Measurements from ENCODE around the gene TRIM9. TPM values are rescaled to one million over a fixed set of nuclear protein-coding genes. Genes with fewer than 3 reads are reported as not detected.
"Not testable (repeated sequence)": the region's sequence is repeated elsewhere in the genome, so short reads cannot be mapped to it uniquely, and the experiment has no call there.

TRIM9 gene
- total RNA-seq, 2 donors from 2014 or later = 0.78 to 9.2 TPM

DNA sequence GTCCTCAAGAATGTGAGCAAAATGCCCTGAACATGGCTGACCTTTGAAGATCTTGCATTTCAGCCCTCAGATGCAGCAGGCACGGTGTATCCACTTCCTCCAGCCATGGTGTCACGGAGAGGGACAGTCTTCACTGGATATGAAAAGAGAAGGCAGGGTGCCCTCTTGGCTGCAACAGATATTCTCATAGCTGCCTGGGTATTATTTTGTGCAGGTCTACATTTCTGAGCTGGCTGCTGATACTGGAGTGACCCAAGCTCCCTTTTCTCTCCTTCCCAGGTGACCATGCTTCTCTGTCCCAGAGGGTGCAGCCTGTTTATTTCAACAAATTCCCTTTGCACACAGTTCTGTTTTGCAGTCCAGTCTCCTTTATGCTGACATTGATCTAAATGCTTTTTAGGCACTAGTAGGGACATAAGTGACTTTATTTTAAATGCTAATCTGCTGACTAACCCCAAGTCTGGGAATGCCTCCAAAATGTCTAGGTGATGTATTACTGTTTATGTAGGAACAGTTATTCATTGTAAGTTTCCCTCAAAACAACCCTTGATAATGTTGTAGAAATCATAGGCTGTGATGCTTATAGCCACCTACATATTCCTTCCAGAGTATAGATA lies 133.2 kb downstream of the TRIM9 start:
- Histone ChIP-seq H3K27ac (peak overlapping the region in 3 of 4 donors; percentile 42 to 66 (median 49)), H3K4me3 (no peak overlapping the region), H3K4me1 (peaks cover 29% of the 10 kb centered on the region), H3K36me3 (replicated peaks in 1 of 2; ENCODE audit: insufficient read depth in 1 of 2, low read depth in 2 of 2) (no peaks in the 10 kb centered on the region), H3K27me3 (no peaks in the 10 kb centered on the region), H3K9me3 (no peaks in the 10 kb centered on the region)
- TF ChIP-seq, protein P1, sequence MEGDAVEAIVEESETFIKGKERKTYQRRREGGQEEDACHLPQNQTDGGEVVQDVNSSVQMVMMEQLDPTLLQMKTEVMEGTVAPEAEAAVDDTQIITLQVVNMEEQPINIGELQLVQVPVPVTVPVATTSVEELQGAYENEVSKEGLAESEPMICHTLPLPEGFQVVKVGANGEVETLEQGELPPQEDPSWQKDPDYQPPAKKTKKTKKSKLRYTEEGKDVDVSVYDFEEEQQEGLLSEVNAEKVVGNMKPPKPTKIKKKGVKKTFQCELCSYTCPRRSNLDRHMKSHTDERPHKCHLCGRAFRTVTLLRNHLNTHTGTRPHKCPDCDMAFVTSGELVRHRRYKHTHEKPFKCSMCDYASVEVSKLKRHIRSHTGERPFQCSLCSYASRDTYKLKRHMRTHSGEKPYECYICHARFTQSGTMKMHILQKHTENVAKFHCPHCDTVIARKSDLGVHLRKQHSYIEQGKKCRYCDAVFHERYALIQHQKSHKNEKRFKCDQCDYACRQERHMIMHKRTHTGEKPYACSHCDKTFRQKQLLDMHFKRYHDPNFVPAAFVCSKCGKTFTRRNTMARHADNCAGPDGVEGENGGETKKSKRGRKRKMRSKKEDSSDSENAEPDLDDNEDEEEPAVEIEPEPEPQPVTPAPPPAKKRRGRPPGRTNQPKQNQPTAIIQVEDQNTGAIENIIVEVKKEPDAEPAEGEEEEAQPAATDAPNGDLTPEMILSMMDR (IDR thresholded peaks at IDR 0.05) = no peak
- TF ChIP-seq POLR2A (IDR thresholded peaks at IDR 0.05) = no peak
- ATAC-seq (peak; percentile 72), DNase-seq (peak in 2 of 4 donors; percentile 31 to 42)
- intact Hi-C loops (cut with DNase I) = no loop called here
- 36 to 43% methylated on average over 2 of the region's 2 CpGs for WGBS, 2 donors

DNA sequence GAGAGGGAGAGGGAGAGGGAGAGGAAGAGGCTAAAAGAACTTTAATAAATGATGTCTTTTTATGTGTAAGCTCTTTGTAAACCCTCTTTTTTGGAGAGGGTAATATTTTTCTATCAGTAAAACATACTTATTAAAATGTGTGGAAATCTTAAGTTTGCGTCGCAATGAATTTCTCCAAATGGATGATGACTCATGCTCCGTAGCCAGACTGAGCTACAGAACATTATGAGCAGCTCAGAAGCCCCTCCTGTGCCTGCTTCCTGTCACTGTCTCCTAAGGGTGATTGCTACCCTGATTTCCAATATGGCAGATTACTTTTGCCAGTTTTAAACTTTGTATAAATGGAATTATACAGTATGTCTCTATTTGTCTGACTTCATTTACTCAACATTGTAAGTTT lies 137.6 kb downstream of the TRIM9 start:
- Histone ChIP-seq H3K4me3 (no peak overlapping the region), H3K4me1 (peaks cover 15% of the 10 kb centered on the region), H3K36me3 (replicated peaks in 1 of 2; ENCODE audit: insufficient read depth in 1 of 2, low read depth in 2 of 2) (no peaks in the 10 kb centered on the region), H3K9me3 (no peaks in the 10 kb centered on the region), H3K27me3 (no peaks in the 10 kb centered on the region), H3K27ac (no peak overlapping the region)
- DNase-seq (peak in 1 of 4 donors; percentile 39), ATAC-seq (no peak)
- no peak for TF ChIP-seq POLR2A (IDR thresholded peaks at IDR 0.05)
- TF ChIP-seq, protein P1 (IDR thresholded peaks at IDR 0.05) = no peak
- intact Hi-C loops (cut with DNase I) = loop anchor here (10.0 kb wide), 1 partner anchor 268 kb away; no protein-coding TSS in a partner anchor
- WGBS, 2 donors = 68 to 83% methylated on average over 3 of the region's 3 CpGs

DNA sequence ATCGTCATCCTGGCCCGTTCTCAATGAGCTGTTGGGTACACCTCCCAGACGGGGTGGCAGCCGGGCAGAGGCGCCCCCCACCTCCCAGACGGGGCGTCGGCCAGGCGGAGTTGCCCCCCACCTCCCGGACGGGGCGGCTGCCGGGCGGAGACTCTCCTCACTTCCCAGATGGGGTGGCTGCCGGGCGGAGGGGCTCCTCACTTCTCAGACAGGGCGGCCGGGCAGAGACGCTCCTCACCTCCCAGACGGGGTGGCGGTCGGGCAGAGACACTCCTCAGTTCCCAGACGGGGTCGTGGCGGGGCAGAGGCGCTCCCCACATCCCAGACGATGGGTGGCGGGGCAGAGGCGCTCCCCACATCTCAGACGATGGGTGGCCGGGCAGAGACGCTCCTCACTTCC lies 138.5 kb downstream of the TRIM9 start:
- not testable (repeated sequence) for H3K9me3 ChIP-seq; ATAC-seq; DNase-seq; H3K27me3 ChIP-seq; H3K4me1 ChIP-seq; H3K36me3 ChIP-seq (replicated peaks in 1 of 2; ENCODE audit: insufficient read depth in 1 of 2, low read depth in 2 of 2); H3K4me3 ChIP-seq; H3K27ac ChIP-seq
- 85 to 86% methylated on average over 18 to 23 of the region's 32 CpGs for WGBS, 2 donors
- intact Hi-C loops (cut with DNase I) = loop anchor here (10.0 kb wide), 1 partner anchor 268 kb away; no protein-coding TSS in a partner anchor

DNA sequence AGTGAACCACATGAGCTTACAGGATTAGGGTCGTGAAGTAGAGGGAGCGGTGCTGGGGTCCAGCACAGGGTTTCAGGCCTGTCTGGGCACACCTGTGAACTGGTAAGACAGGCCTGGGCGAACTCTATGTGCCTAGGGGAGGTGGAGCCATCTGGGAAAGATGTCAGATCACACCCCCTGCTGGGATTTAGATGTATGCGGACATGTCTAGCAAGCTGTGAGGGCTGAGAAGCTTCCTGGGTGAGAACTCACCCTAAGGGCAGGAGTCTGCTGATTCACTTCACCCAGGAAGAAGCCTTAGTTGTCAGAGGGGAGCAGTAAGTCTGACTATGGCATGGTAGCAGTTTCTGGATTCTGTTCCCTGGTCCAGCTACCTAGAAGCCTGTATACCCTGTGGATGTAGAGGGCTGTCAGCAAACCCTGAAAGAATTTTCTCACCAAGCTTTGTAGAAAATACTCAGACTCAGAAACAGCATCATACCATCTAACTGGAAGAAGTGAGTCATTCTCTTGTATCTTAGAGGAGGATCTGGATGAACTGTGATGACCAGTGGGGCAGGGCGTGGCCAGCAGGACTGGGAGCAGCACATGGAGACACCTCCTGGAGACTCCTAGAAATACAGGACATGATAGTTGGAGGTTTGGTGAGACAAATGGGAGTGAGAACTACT lies 139.4 kb downstream of the TRIM9 start:
- intact Hi-C loops (cut with DNase I) = loop anchor here (10.0 kb wide), 1 partner anchor 269 kb away; no protein-coding TSS in a partner anchor
- Histone ChIP-seq H3K9me3 (no peaks in the 10 kb centered on the region), H3K27ac (peak overlapping the region in 1 of 4 donors; percentile 39), H3K4me3 (no peak overlapping the region), H3K27me3 (no peaks in the 10 kb centered on the region), H3K36me3 (replicated peaks in 1 of 2; ENCODE audit: insufficient read depth in 1 of 2, low read depth in 2 of 2) (no peaks in the 10 kb centered on the region), H3K4me1 (no peaks in the 10 kb centered on the region)
- TF ChIP-seq, protein P1 (IDR thresholded peaks at IDR 0.05) = peak in 1 of 7 experiments; percentile 28
- TF ChIP-seq POLR2A (IDR thresholded peaks at IDR 0.05) = no peak
- peak; percentile 45 for ATAC-seq
- WGBS, 2 donors = 65 to 71% methylated on average over 4 to 5 of the region's 5 CpGs
- DNase-seq = peak in 2 of 4 donors; percentile 22 to 70

DNA sequence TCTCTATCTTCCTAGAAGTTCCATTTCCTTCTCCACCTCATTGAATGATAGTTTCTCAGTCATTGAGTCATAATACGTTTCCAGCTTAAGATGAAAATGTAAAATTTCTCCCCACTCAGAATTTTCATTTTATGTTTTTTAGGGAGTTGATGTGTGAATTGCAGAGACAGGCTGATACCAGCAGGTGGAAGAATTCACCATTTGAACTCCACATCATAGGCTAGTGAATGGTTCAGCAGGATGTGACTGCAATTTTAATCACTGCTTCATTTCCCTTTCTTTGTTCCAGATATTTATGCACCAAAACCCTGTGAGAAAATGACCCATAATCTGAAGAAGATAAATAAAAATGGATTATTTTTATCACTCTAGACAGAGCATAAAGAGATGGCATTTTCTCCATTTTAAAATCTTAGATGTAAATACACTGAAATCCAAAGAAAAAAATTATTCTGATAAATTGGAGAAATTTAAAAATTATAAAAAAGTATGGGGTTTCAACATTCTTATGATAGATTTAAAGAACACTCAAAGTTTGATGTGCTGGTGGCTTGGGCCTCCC lies 140.0 kb downstream of the TRIM9 start:
- Histone ChIP-seq H3K36me3 (replicated peaks in 1 of 2; ENCODE audit: insufficient read depth in 1 of 2, low read depth in 2 of 2) (no peaks in the 10 kb centered on the region), H3K9me3 (no peaks in the 10 kb centered on the region), H3K27ac (no peak overlapping the region), H3K27me3 (no peaks in the 10 kb centered on the region), H3K4me1 (no peaks in the 10 kb centered on the region), H3K4me3 (no peak overlapping the region)
- DNase-seq (no peak), ATAC-seq (peak; percentile 56)
- 11 to 25% methylated on average over 1 of the region's 1 CpG for WGBS, 2 donors
- intact Hi-C loops (cut with DNase I) = loop anchor here (10.0 kb wide), 1 partner anchor 270 kb away; no protein-coding TSS in a partner anchor
- no peak for TF ChIP-seq POLR2A (IDR thresholded peaks at IDR 0.05)
- TF ChIP-seq, protein P1 (IDR thresholded peaks at IDR 0.05) = peak; percentile 15 to 63 (median 55)
